H1 (cell line): ENCODE data around the gene TWIST2. TPM values are rescaled to one million over a fixed set of nuclear protein-coding genes. Genes with fewer than 3 reads are reported as not detected.

ENCODE experiments used
- CHD1 ChIP-seq: IDR thresholded peaks from 2 replicates; pipeline ENCODE4 v1.6.1; 2012; ENCODE audit warnings: low read depth, low read length, improper control_type of control experiment
- FOSL1 ChIP-seq: IDR thresholded peaks from 2 replicates; pipeline ENCODE4 v1.6.1; 2011; ENCODE audit warnings: mild to moderate bottlenecking, low read depth, low read length, moderate library complexity; ENCODE audit not compliant: insufficient read depth
- polyA plus RNA-seq, 7 experiments: library from polyadenylated mRNA; depleted of rRNA in 3 of 7; stranded (reverse) in 5 of 7; unstranded in 2 of 7; fragments of >200 nt in 5 of 7; fragments of 200-250 nt in 2 of 7; gene quantifications; 1 replicate in 5 of 7; 2 replicates in 1 of 7; 4 replicates in 1 of 7; pipeline versions ENCODE4 v1.2.1 to v1.2.3, GENCODE V29; 2011 to 2013; ENCODE audit warnings: missing spikeins in 2 of 7, mixed read lengths in 2 of 7
- total RNA-seq: library from RNA; stranded (reverse); fragmentation: NEBNext Ultra II Directional; extraction: Animal tissue kit (Norgen Biotek cat#: 25700); gene quantifications from 2 replicates; pipeline ENCODE4 v1.2.1, GENCODE V29; 2021
- TF ChIP-seq, protein P1 (sequence below): IDR thresholded peaks from 2 replicates; pipeline ENCODE4 v1.6.1; 2012; ENCODE audit warnings: low read length, inconsistent platforms
- TF ChIP-seq, protein P2 (sequence below): IDR thresholded peaks from 2 replicates; pipeline ENCODE4 v1.6.1; 2012; ENCODE audit warnings: inconsistent platforms

Gene TWIST2
- total and polyA plus RNA-seq, 2 of the 8 experiments (the other 6 are each of a cell fraction or from before 2014, with no cell fraction given): 2.6 to 4.3 TPM

DNA sequence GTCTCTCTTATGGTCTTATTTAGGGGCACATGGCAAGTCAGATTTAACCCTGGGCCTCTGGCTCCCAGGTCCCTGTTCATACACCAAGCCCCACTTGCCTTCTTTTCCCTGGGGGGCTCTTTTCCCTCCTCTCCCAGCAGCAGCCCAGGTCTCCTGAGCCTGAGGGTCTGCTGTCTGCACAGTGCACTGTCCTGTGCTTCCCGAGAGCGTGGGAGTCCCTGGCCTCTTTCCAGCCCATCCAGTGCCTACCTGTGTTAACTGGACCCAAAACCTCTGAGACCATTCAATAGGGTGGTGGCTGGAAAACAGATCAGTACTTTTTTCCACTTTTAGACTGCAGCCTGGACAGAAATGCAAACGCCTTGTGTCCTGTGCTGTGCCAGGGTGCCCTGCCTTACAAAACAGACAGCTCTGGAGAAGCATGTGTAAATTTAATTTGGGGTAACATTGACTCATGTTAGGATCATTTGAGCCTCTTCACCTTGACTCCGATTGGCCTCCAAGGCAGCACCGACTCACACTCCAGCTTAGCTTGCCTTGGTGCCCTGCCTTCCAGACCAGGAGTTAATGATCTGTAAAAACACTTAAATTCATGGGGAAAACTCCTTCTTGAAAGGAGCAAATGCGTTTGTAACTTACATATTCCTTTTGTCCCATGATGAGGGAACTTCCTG lies 34.3 kb downstream of the TWIST2 start (continued):
- TF ChIP-seq, protein P1, sequence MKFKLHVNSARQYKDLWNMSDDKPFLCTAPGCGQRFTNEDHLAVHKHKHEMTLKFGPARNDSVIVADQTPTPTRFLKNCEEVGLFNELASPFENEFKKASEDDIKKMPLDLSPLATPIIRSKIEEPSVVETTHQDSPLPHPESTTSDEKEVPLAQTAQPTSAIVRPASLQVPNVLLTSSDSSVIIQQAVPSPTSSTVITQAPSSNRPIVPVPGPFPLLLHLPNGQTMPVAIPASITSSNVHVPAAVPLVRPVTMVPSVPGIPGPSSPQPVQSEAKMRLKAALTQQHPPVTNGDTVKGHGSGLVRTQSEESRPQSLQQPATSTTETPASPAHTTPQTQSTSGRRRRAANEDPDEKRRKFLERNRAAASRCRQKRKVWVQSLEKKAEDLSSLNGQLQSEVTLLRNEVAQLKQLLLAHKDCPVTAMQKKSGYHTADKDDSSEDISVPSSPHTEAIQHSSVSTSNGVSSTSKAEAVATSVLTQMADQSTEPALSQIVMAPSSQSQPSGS: no peak
- TF ChIP-seq CHD1 (no peak), FOSL1 (no peak)
- TF ChIP-seq, protein P2, sequence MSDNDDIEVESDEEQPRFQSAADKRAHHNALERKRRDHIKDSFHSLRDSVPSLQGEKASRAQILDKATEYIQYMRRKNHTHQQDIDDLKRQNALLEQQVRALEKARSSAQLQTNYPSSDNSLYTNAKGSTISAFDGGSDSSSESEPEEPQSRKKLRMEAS: no peak
